WTC11 (cell line): ENCODE measurements around the gene C22orf31. TPM values are rescaled to one million over a fixed set of nuclear protein-coding genes. Genes with fewer than 3 reads are reported as not detected.

Experiments used
- ATAC-seq: fragments of 200-7000 bp; cut with Tn5 transposase; 2 replicates; pipeline ENCODE4 v1.10.0; 2021; ENCODE audit warnings: mild to moderate bottlenecking, moderate library complexity
- CTCF ChIA-PET: fragments of 300-600 bp; sonication (Branson Sonifier 250); formaldehyde crosslinking; loops from one replicate; lab custom pipeline; 2021; ENCODE audit warnings: antibody characterized with exemption; lab: Charles Lee
- POLR2A ChIA-PET: fragments of 350-600 bp; sonication (Branson Sonifier 250); formaldehyde crosslinking; loops from one replicate; lab custom pipeline; 2021; ENCODE audit warnings: antibody characterized with exemption; lab: Charles Lee
- DNase-seq: peaks from one replicate; pipeline ENCODE4 v3.0.0; 2021; ENCODE audit warnings: low spot score
- H3K27ac Mint-ChIP-seq: 2 replicates; pipeline ENCODE4 v1.8.0; 2021; ENCODE audit warnings: mixed read lengths
- H3K27me3 Mint-ChIP-seq: 2 replicates; pipeline ENCODE4 v1.8.0; 2021; ENCODE audit warnings: low read depth, mild to moderate bottlenecking, moderate library complexity, mixed read lengths
- H3K36me3 Mint-ChIP-seq: 2 replicates; pipeline ENCODE4 v1.8.0; 2021; ENCODE audit warnings: mixed read lengths
- H3K4me1 Mint-ChIP-seq: 2 replicates; pipeline ENCODE4 v1.8.0; 2022; ENCODE audit warnings: mixed read lengths
- H3K4me3 Mint-ChIP-seq: 2 replicates; pipeline ENCODE4 v1.8.0; 2021; ENCODE audit warnings: mild to moderate bottlenecking, moderate library complexity, mixed read lengths
- H3K9me3 Mint-ChIP-seq: 2 replicates; pipeline ENCODE4 v1.8.0; 2021; ENCODE audit warnings: mixed read lengths
- ATF1 ChIP-seq: sonication (generic); formaldehyde crosslinking; IDR thresholded peaks from 2 replicates; pipeline ENCODE4 v1.8.1; 2023; ENCODE audit warnings: mild to moderate bottlenecking, moderate library complexity, missing genetic modification reagents
- ATF6 ChIP-seq: sonication (generic); formaldehyde crosslinking; IDR thresholded peaks from 2 replicates; pipeline ENCODE4 v1.8.1; 2023; ENCODE audit warnings: mild to moderate bottlenecking, missing genetic modification reagents
- CREB1 ChIP-seq: sonication (generic); formaldehyde crosslinking; IDR thresholded peaks from 2 replicates; pipeline ENCODE4 v1.8.0; 2023; ENCODE audit warnings: mild to moderate bottlenecking, missing genetic modification reagents
- CTCF ChIP-seq: fragments of 200-600 bp; IDR thresholded peaks from 2 replicates; pipeline ENCODE4 v1.8.0; 2022; ENCODE audit warnings: antibody characterized with exemption
- ERG ChIP-seq: fragments of 250-450 bp; sonication (Bioruptor Pico); IDR thresholded peaks from 2 replicates; pipeline ENCODE4 v1.8.0; 2021; ENCODE audit warnings: mild to moderate bottlenecking
- ESRRA ChIP-seq: sonication (generic); formaldehyde crosslinking; IDR thresholded peaks from 2 replicates; pipeline ENCODE4 v1.8.1; 2022; ENCODE audit warnings: mild to moderate bottlenecking, missing genetic modification reagents, borderline replicate concordance
- HMGA2 ChIP-seq: fragments of 250-450 bp; sonication (Bioruptor Pico); IDR thresholded peaks from 2 replicates; pipeline ENCODE4 v1.4.0; 2021; ENCODE audit warnings: mild to moderate bottlenecking, moderate library complexity
- HMGXB4 ChIP-seq: sonication (generic); formaldehyde crosslinking; IDR thresholded peaks from 2 replicates; pipeline ENCODE4 v1.8.1; 2023; ENCODE audit warnings: mild to moderate bottlenecking, moderate library complexity, missing genetic modification reagents
- IRF1 ChIP-seq: sonication (generic); formaldehyde crosslinking; IDR thresholded peaks from 2 replicates; pipeline ENCODE4 v1.8.0; 2023; ENCODE audit warnings: missing genetic modification reagents
- MAX ChIP-seq: sonication (generic); formaldehyde crosslinking; IDR thresholded peaks from 2 replicates; pipeline ENCODE4 v1.8.0; 2022; ENCODE audit warnings: mild to moderate bottlenecking, missing genetic modification reagents
- MXD4 ChIP-seq: fragments of 250-450 bp; sonication (Bioruptor Pico); IDR thresholded peaks from 2 replicates; pipeline ENCODE4 v1.8.0; 2021; ENCODE audit warnings: mild to moderate bottlenecking, moderate library complexity, borderline replicate concordance
- NR2C2 ChIP-seq: sonication (generic); formaldehyde crosslinking; IDR thresholded peaks from 2 replicates; pipeline ENCODE4 v1.8.0; 2022; ENCODE audit warnings: mild to moderate bottlenecking, missing genetic modification reagents
- OVOL2 ChIP-seq: fragments of 250-450 bp; sonication (Bioruptor Pico); IDR thresholded peaks from 2 replicates; pipeline ENCODE4 v1.9.0; 2021; ENCODE audit warnings: mild to moderate bottlenecking, borderline replicate concordance
- PRDM15 ChIP-seq: sonication (generic); formaldehyde crosslinking; IDR thresholded peaks from 2 replicates; pipeline ENCODE4 v1.8.0; 2022; ENCODE audit warnings: missing genetic modification reagents
- PRRX2 ChIP-seq: fragments of 250-450 bp; sonication (Bioruptor Pico); IDR thresholded peaks from 2 replicates; pipeline ENCODE4 v1.8.0; 2021; ENCODE audit warnings: mild to moderate bottlenecking
- TEAD4 ChIP-seq: sonication (generic); formaldehyde crosslinking; IDR thresholded peaks from 2 replicates; pipeline ENCODE4 v1.8.0; 2022; ENCODE audit warnings: mild to moderate bottlenecking, missing genetic modification reagents
- ZNF121 ChIP-seq: sonication (generic); formaldehyde crosslinking; IDR thresholded peaks from 2 replicates; pipeline ENCODE4 v1.8.0; 2023; ENCODE audit warnings: missing genetic modification reagents
- ZNF423 ChIP-seq: fragments of 250-450 bp; sonication (Bioruptor Pico); IDR thresholded peaks from 2 replicates; pipeline ENCODE4 v2.1.2; 2022; ENCODE audit warnings: mild to moderate bottlenecking, moderate library complexity
- total RNA-seq: library from RNA; stranded (reverse); gene quantifications from 3 replicates; pipeline ENCODE4 v1.2.3, GENCODE V29; 2021

The C22orf31 gene
- total RNA-seq, 1 experiment from 2014 or later, result not detected

- Mint-ChIP-seq H3K27ac (no peak overlapping the region), H3K36me3 (no peaks in the 10 kb centered on the region), H3K9me3 (no peaks in the 10 kb centered on the region), H3K4me3 (no peak overlapping the region), H3K27me3 (peaks cover 28% of the 10 kb centered on the region), H3K4me1 (peaks cover 21% of the 10 kb centered on the region)
- ChIA-PET POLR2A (no interaction called here), CTCF (no interaction called here)
- DNase-seq, result no peak
- TF ChIP-seq NR2C2 (CRISPR knock-in tag), result no peak
- 0 out of 2 replicates have a peak, but pooled peaks have one; percentile 30 for TF ChIP-seq ZNF121 (CRISPR knock-in tag)
- no peak for ATAC-seq
These were observed 16.6 kb upstream of the C22orf31 start for GRCh38 chr22:29078036-29078868.

GRCh38 chr22:29074276-29074772 lies 12.7 kb upstream of the C22orf31 start:
- ATAC-seq, result no peak
- Mint-ChIP-seq H3K27ac (no peak overlapping the region), H3K27me3 (peaks cover 61% of the 10 kb centered on the region), H3K36me3 (no peaks in the 10 kb centered on the region), H3K9me3 (no peaks in the 10 kb centered on the region), H3K4me1 (peaks cover 27% of the 10 kb centered on the region), H3K4me3 (peak overlapping the region; percentile 74)
- no peak for DNase-seq
- ChIA-PET CTCF (interaction anchor here (0.6 to 3.0 kb wide), 2 partner anchors 80 to 120 kb away, joined by 4 to 10 read pairs; no protein-coding TSS in a partner anchor), POLR2A (interaction anchor here (0.5 to 0.6 kb wide), 2 partner anchors 66 to 116 kb away, joined by 3 read pairs; no protein-coding TSS in a partner anchor)
- TF ChIP-seq PRDM15 (CRISPR knock-in tag) (peak; percentile 39), HMGA2 (CRISPR knock-in tag) (no peak), ATF1 (no peak), OVOL2 (CRISPR knock-in tag) (no peak), CTCF (no peak), MAX (peak; percentile 32; the same call in 1 of the 2 replicates)

GRCh38 chr22:29073618-29074275 lies 12.1 kb upstream of the C22orf31 start:
- Mint-ChIP-seq H3K4me3 (peak overlapping the region; percentile 74), H3K36me3 (no peaks in the 10 kb centered on the region), H3K27ac (no peak overlapping the region), H3K9me3 (no peaks in the 10 kb centered on the region), H3K4me1 (peaks cover 21% of the 10 kb centered on the region), H3K27me3 (peaks cover 65% of the 10 kb centered on the region)
- CTCF ChIA-PET, result interaction anchor here (3.0 kb wide), 1 partner anchor 80 kb away, joined by 10 read pairs; no protein-coding TSS in a partner anchor
- POLR2A ChIA-PET, result no interaction called here
- ATAC-seq, result peak; percentile 31
- DNase-seq, result peak; percentile 73
- TF ChIP-seq ESRRA (CRISPR knock-in tag), result no peak
- TF ChIP-seq ATF6 (CRISPR knock-in tag), result no peak
- TF ChIP-seq IRF1 (CRISPR knock-in tag), result no peak
- TF ChIP-seq PRRX2 (CRISPR knock-in tag), result no peak
- no peak for TF ChIP-seq TEAD4
- no peak for TF ChIP-seq MXD4 (CRISPR knock-in tag)
- TF ChIP-seq HMGXB4, result peak; percentile 21; the same call in 1 of the 2 replicates
- no peak for TF ChIP-seq ZNF423 (CRISPR knock-in tag)
- no peak for TF ChIP-seq ERG
- TF ChIP-seq CREB1, result no peak
